NCI-H2171 (cell line): Measurements from ENCODE around the gene SPTLC1.
"Not testable (repeated sequence)": the region's sequence is repeated elsewhere in the genome, so short reads cannot be mapped to it uniquely, and the experiment has no call there.

Source experiments
- DNase-seq: peaks from one replicate; lab custom pipeline; 2025; lab: John Stamatoyannopoulos, UW

Gene SPTLC1

GRCh38 chr9:92140754-92141143, 25.5 kb upstream of the SPTLC1 start:
- DNase-seq, result no peak

DNA sequence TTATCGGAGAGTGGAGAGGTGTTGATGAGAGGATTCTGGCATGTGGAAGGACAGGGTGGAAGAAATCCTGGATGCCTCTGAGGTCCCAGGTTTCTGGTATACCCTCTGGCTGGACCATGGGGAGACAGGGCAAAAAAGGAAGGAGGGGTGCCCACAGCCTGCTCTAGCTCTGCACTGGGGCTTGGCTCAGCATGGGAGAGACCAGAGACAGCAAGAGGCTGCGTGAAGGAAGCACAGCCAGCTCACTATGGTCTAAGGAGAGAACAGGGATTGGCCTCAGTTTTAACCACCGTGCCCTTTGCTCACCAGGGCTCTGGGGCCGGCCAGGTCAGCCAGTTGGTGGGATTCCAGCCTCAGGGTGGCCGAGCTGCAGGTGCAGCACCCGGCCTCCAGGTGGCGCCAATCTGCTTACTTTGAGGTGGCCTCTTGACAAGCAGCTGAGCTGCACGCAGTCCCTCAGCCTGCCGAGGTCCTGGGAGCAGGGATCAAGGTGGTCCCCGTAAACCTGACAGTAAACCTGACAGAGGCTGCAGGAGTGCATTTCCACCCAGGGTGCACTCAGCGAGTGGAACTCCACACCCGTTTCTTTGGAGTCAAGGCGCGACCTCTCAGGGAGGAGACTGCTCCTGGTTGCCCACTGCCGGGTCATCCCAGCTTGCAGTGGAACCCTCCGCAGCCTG, 25.0 kb upstream of the SPTLC1 start:
- DNase-seq, result peak; percentile 27

DNA sequence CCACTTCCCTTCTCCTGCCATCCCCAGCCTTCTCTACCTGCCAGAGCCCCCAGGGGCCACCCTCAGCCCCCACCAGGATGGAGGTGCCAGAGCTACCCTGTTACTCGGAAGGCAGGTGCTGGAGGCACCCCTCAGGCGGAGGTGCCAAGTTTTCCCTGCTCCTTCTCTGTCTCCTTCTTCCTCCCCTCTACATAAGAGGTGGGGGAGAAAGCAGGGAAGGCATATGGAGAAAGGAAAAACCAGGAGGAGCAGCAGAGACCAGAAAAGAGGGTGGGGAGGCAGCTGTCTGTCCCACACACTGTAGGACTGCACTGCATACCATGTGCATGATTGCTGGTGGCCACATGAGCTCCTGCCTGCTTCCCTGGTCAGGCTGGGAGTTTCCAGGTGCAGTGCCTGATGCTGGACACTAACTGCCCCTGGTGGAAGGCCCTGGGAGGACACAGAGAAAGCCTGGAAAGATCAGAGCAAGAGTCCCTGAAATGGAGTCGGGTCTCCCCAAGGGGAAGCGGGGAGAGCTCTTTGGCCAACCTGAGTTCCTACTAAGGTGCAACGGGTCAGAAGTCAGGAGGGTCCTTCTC, 23.8 kb upstream of the SPTLC1 start:
- DNase-seq, result not testable (repeated sequence)

GRCh38 chr9:92138157-92138959, 23.1 kb upstream of the SPTLC1 start:
- DNase-seq, result peak; percentile 33

DNA sequence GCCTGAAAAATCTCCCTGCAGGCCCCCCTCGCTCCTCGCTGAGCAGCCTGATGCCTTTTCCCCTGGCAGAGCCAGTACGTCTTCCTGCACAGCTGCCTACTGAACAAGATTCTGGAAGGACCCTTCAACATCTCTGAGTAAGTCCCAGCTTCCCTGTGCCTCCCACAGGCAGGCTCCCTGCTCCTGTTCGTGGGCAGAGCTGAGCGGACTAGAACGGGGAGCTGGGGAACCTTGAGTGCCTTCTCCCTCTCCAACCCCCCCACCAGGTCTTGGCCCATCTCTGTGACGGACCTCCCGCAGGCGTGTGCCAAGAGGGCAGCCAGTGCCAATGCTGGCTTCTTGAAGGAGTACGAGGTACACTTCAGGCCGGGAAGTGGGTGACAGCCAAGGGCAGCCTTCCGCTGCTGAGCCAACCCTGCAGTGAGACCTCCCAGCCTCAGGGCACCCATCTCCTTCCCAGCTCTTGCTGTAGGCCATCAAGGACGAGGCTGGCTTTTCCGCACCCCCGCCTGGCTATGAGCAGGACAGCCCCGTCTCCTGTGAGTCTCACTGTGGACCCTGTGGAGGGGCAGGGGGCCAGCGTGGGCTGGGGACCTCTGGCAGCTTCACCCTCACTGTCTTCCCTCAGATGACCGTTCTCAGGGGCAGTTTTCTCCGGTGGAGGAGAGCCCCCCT, 21.1 kb upstream of the SPTLC1 start:
- no peak for DNase-seq

GRCh38 chr9:92135576-92135975, 20.4 kb upstream of the SPTLC1 start:
- no peak for DNase-seq

DNA sequence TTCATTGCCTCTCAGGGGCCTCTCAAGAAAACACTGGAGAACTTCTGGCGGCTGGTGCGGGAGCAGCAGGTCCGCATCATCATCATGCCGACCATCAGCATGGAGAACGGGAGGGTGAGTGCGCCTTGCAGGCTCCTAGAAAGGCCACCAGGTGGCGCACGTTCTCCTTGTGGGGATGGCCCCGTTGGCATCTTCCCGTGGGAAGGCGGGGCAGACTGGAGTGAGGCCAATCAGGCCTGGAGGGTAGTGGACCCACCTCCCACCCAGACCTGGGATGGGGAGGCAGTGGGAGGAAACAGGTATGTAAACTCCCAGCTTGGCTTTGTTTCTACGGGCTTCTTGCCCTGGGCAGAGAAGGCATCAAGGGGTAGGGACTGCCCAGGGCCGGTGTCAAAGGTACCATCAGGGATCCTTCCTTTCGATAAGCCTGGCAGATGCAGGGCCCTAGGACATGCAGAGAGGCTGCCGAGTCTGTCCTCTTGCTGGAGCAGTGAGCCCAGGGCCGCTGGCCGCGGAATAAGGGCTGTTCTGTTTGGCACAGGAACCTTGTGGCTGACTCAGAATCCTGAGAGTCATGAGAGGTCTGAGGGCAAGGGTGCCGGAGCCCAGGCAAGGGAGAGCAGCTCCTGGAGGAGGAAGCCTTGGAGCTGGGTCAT, 18.9 kb upstream of the SPTLC1 start:
- DNase-seq, result peak; percentile 60

GRCh38 chr9:92132913-92133312, 17.7 kb upstream of the SPTLC1 start:
- not testable (repeated sequence) for DNase-seq

DNA sequence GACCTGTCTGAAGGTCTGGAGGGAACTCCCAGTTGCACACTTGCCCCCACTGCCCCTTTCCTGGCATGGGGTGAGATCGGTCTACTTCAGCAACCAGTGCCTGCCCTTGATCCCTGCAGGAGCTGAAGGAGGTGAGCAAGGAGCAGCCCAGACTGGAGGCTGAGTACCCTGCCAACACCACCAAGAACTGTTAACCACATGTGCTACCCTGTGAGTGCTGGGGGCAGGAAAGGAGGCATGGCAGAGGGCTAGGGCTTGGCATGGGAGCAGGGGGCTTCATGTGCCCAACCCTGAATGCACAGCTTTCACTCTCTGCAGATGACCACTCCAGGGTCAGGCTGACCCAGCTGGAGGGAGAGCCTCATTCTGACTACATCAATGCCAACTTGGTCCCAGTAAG, 17.3 kb upstream of the SPTLC1 start:
- no peak for DNase-seq

GRCh38 chr9:92122800-92123199, 7.6 kb upstream of the SPTLC1 start:
- DNase-seq, result no peak

DNA sequence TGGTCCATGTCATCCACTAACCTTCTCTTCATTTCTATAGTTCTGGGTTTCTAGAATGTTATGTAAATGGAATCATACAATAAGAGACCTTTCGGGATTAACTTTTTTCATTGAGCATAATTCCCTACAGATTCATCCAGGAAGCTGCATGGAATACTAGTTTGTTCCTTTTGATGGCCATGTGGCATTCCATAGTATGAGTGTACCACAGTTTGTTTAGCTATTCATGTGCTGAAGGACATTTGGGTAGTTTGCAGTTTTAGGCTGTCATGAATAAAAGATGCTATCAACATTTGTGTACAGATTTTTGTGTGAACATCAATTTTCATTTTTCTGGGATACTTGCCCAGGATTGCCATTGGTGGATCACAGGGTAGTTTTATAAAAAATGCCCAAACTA, 6.8 kb upstream of the SPTLC1 start:
- no peak for DNase-seq

- DNase-seq, result no peak
These were observed 6.1 kb upstream of the SPTLC1 start for GRCh38 chr9:92121265-92121664.

GRCh38 chr9:92120138-92120537, 4.9 kb upstream of the SPTLC1 start:
- DNase-seq, result no peak

DNA sequence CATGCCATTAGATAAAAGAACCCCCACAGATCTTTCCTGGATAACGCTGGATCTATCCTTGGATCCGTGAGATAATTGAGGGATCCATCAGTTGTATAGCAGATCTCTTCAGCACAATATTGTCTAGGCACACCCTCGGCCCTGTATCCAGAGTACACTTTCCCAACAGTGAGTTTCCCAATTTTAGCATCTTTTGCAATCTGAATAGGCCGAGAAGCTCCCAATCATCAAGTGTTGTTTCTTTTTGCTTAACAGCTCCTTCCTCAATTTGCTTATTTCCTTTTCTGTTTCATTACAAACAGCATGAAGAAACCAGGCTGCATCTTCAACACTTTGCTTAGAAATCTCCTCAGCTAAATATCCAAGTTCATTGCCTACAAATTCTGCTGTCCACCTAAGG, 4.4 kb upstream of the SPTLC1 start:
- no peak for DNase-seq

DNA sequence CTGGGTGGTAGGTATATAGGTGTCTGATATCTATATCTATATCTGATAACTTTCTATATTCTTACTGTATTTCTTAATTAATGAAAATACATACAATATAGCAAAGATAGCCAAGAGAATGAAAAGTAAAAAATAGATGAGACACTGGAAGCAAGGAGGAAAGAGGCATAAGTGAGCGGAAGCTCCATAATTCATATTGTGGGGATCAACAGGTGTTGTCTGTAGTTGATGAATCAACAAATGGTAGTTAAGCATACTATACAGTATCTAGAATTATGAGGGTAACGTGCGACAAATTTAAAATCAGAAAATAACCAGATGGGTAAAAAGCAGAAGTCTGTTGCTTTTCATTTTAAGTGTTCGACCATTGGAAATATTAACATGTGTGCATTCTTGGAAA, 7.1 kb downstream of the SPTLC1 start:
- DNase-seq, result no peak

DNA sequence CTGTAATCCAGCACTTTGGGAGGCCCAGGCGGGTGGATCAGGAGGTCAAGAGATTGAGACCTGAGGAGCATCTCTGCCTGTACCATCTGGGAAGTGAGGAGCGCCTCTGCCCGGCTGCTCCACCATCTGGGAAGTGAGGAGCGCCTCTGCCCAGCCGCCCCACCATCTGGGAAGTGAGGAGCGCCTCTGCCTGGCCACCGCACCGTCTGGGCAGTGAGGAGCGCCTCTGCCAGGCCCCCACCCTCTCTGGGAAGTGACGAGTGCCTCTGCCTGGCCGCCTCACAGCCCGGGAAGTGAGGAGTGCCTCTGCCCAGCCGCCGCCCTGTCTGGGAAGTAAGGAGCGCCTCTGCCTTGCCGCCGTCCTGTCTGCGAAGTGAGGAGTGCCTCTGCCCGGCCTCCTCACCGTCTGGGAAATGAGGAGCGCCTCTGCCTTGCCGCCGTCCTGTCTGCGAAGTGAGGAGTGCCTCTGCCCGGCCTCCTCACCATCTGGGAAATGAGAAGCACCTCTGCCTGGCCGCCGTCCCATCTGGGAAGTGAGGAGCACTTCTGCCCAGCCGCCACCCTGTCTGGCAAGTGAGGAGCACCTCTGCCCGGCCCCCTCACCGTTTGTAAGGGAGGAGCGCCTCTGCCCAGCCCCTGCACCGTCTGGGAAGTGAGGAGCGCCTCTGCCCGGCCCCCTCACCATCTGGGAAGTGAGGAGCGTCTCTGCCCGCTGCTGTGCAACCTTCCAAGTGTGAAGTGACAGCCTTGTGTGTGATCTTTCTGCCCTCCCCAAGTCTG, 9.6 kb downstream of the SPTLC1 start:
- DNase-seq, result not testable (repeated sequence)

DNA sequence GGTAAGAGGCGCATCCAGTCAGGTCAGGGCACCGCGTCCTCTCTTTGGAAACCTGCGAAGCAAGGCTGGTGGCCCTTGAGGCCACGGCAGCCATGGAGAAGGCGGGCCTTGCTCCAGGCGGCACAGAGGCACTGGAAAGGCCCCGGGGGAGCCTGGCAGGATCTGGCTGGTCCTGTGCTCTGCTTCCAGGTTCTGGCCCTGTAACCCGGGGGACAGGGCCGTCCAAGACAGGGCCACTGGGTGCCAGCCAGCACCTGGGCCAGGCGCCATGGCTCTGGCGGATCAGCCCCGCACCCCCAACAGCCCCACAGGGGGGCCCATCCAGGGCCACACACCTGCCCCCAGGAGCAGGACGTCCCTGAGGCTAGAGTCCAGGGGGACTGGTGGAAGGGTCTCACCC, 11.6 kb downstream of the SPTLC1 start:
- DNase-seq, result not testable (repeated sequence)

DNA sequence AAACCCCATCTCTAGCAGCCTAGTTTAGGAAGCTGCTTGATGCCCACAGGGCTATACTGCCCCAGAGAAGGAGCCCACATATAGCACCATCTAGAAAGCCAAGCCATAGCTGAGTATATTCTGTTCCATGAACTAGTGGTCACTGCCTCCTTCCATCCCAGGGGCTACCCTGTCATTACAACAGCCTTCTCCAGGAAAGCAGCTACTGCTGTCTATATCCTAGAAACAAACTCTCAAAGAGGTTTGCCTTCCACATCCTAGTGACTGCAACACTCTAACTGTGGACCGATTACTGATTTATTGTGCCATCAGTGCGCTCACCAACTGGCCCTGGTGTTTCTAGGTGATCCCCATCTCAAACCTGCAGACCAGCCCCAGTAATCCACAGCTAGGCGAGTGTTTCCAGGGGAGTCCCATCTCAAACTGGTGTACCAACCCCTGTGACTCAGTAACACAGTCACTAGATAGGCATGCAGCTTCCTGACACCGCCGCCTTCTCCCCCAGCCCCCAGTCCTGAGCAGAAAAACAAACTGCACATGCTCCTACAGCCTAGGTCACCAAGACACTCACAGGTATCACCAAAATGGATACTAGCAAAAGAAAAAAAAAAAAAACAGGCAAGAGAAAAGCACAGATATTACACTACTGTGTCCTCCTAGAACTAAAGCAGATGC, 14.8 kb downstream of the SPTLC1 start:
- DNase-seq, result no peak

GRCh38 chr9:92098638-92099037, 16.6 kb downstream of the SPTLC1 start:
- DNase-seq, result no peak

DNA sequence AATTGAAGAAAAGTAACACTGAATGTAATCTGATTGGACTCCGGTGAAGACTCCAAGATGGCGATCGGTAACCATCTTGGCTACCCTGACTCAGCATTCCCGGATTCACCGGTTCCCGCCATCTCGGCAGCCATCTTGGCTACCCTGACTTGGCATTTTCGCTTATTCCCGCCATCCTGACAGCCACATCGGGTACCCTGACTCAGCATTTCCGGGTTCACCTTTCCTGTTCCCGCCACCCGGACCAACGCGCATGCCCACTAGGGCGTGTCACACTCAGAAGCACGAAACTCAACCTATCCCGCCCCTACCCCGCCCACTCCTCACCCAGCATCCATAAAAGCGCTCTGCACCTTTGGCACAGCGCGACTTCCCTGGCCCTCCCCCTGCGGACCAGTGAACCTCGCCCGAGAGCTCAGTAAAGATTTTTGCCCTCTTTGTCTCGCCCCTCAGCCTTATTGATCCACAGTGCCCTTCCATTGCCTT, 17.2 kb downstream of the SPTLC1 start:
- DNase-seq, result no peak

- DNase-seq, result no peak
These were observed 20.0 kb downstream of the SPTLC1 start for GRCh38 chr9:92095236-92095635.
